Measurements from ENCODE around the gene SRCIN1.
"Not testable (repeated sequence)": the region's sequence is repeated elsewhere in the genome, so short reads cannot be mapped to it uniquely, and the experiment has no call there.

The SRCIN1 gene

GRCh38 chr17:38542286-38542685 is 63.5 kb downstream of the SRCIN1 start:
- DNase-seq = no peak

- DNase-seq = no peak
Observed at GRCh38 chr17:38541281-38541680, 64.5 kb downstream of the SRCIN1 start.

DNA sequence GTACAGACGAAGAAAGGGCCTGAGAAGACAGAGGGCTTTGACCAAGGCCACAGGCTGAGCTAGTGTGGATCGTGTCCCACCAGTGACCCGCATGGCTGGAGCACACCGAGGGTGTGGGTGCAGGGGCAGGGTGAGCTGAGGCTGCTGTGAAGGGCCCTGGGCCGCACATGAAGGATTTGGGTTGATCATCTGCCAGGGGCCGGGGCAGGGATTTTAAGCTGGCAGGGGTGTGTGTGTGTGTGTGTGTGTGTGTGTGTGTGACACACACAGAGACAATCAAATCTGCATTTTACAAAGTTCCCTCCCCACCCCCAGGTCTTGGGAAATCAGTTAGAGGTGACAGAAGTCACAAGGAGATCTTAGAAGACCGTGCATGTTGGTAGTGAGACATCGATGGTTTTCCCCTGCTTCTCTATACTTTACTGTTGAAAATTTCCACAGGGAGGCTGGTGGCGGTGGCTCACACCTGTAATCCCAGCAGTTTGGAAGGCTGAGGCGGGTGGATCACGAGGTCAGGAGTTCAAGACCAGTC is 65.2 kb downstream of the SRCIN1 start:
- DNase-seq = no peak

GRCh38 chr17:38539386-38539785 is 66.4 kb downstream of the SRCIN1 start:
- DNase-seq = no peak

- no peak for DNase-seq
Observed at GRCh38 chr17:38538906-38539305, 66.8 kb downstream of the SRCIN1 start.

DNA sequence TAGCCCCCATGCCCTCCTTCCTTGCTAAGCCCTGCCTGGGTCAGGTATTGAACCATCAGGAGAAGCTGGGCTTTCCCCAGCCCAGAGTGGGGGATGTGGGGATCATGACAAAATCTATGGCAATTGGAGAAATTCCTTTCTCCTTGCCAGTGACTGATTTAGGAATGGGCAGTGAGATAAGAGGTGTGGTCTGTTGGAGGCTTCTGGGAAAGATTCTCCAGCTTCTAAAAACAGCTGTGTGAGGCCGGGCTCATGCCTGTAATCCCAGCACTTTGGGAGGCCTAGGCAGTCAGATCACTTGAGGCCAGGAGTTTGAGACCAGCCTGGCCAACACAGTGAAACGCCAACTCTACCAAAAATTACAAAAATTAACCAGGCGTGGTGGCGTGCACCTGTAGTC is 69.1 kb downstream of the SRCIN1 start:
- DNase-seq = no peak

DNA sequence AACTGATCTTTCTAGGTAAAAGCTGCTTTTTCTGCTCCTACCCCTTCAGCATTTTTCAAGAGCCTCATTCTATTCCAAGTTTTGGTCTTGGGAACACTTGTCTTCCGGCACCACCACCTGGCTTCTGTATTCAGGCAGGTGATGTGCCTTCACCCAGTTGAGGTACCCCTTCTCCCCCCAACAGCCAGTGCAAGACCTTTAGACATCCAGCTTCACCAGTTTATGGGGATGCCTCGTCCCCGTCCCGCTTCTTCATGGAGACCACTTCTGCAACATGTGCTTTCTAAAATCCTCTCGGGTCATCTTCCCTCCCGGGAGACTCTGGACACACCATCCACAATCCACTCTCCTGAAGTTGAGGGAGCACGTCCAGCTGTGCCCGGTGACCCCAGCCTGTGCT is 69.9 kb downstream of the SRCIN1 start:
- no peak for DNase-seq

DNA sequence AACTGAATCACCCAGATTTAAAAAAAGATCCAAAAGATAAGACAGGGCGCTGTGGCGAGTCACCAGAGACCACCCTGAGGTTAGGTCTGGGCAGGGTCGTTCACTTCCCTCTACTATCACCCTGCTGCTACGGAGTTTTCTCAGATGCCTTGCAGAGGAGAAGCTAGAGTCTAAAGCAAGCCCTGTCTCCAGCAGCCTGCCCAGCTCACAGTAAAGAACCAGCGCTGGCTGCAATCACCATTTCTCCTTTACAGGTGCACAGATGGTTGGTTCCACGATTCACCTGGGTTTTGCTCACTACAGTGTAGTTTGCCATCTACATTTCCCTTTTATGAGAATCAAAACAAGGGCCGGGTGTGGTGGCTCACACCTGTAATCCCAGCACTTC is 71.3 kb downstream of the SRCIN1 start:
- no peak for DNase-seq

DNA sequence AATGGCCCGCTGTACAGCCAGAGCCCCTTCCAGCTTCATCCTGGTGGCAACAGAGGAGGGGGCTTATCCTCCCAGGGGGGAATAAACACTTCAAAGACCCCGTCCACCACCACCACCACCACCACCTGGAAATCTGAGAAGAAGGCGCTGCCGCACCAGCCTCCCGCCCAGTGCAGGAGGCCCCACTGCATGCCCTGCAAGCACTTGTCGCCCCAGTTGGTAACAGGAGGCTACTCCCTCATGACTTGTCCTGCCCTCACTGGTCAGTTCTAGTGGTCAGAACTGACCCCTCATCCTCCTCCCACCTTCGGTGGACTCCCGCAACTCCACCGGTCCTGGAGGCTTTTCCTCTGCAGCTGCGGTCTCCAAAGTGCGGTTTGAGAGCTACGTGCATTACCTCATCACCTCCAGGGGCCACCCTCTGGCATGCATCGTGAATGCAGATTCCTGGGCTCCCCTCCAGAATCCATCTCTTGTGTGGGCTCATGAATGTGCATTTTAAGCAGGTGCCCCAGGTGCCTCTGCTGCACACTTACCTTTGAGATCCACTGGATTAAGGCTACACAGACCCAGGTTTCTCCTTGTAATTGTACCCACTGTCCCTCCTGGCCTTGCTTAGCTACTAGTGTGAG is 71.8 kb downstream of the SRCIN1 start:
- no peak for DNase-seq

- DNase-seq = no peak
Observed at GRCh38 chr17:38533241-38533640, 72.5 kb downstream of the SRCIN1 start.

GRCh38 chr17:38532451-38532850 is 73.3 kb downstream of the SRCIN1 start:
- no peak for DNase-seq

- not testable (repeated sequence) for DNase-seq
Observed at GRCh38 chr17:38531761-38532160, 74.0 kb downstream of the SRCIN1 start.

DNA sequence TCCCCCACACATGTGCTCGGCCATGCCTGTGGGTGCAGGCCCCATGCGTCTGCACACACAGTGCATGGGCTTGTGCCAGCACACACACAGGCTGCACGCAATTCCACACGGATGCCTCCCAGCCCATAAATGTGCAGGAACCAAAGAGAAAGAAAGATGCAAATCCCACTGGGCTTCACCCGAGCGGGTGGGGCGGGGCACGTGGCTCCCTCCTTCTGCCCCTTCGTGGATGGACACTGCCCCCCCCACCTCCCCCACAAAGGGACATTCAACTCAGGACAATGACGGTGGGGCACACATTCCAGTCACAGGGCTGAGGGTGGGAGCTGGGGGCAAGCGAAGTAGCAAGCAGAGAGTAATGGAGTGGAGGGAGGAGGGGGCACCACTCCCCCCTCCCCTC is 74.9 kb downstream of the SRCIN1 start:
- DNase-seq = not testable (repeated sequence)

DNA sequence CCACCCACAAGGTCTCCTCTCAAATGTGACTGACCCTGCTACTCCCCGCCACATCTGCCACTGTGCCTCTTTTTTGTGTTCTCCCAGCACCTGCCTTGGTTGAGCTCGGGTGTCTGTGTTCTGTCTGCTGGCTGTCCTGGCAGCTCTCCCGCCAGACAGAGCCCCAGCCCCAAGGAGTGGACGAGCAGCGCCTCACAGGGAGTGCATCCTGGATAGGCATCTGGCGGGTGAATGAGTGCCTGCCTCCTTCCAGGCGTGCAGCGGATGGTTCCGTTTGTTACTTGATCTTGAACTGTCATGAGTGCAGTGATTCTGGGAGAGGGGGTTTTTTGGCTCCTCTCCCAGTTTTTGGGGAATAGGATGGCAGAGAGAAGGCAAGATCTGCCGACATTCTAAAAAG is 77.6 kb downstream of the SRCIN1 start:
- DNase-seq = not testable (repeated sequence)

- DNase-seq = not testable (repeated sequence)
Observed at GRCh38 chr17:38526526-38526925, 79.2 kb downstream of the SRCIN1 start.

GRCh38 chr17:38512473-38513058 is 93.2 kb downstream of the SRCIN1 start:
- no peak for DNase-seq

GRCh38 chr17:38511150-38512108 is 94.3 kb downstream of the SRCIN1 start:
- no peak for DNase-seq

DNA sequence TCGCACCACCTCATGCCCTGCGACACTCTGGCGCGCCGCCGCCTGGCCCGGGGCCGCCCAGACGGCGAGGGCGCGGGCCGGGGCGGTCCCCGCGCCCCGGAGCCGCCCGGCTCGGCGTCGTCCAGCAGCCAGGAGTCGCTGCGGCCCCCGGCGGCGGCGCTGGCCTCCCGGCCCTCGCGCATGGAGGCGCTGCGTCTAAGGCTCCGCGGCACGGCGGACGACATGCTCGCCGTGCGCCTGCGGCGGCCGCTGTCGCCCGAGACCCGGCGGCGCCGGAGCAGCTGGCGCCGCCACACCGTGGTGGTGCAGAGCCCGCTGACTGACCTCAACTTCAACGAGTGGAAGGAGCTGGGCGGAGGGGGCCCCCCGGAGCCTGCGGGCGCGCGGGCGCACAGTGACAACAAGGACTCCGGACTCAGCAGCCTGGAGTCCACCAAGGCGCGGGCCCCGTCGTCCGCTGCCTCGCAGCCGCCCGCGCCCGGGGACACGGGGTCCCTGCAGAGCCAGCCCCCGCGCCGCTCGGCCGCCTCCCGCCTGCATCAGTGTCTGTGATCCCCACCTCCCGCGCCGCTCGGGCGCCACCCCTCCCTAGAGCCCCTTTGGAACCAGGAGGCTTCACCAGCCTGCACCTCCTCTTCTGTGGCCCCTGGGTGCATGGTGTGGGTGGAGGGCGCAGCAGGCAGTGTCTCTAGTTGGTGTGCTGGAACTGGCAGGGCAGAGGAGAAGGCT is 95.2 kb downstream of the SRCIN1 start:
- no peak for DNase-seq

GRCh38 chr17:38509772-38510420 is 95.9 kb downstream of the SRCIN1 start:
- no peak for DNase-seq

DNA sequence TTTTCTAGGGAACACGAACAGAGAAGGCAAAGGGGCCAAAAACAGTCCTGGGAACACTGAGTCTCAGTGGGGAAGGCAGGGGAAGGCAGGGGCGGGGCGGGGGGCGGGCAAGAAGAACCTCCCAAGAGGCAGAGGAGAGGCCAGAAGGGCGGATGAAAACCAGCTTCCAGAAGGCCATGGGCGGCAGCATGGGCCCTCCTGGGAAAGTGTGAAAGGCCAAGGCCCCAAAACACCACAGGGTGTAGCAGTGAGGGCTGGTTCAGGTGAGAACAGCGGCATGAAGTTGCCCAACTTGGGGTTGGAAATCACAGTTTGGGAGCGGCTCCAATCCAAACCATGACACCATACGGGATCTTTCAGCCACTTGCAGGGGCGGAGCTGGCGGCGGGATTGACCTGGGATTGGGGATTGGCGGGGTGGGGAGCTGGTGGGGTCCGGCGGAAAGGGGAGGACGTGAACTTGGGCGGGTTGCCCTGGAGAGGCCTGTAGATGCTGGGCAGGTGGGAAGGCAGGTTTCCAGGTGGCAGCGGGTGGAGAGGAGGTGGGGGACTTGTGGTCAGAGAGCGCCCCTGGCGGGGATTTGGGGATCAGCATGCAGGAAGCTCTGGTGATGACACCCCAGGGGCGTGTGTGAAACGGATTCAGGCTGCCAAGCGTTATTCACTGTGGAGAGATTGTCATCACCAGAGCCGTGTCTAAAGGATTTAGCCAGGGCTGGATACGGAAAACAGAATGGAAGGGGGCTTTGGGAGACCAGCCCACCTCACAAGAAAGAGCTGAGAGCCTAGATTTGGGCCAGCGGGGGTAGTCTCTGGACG is 96.6 kb downstream of the SRCIN1 start:
- DNase-seq = peak; percentile 55

DNA sequence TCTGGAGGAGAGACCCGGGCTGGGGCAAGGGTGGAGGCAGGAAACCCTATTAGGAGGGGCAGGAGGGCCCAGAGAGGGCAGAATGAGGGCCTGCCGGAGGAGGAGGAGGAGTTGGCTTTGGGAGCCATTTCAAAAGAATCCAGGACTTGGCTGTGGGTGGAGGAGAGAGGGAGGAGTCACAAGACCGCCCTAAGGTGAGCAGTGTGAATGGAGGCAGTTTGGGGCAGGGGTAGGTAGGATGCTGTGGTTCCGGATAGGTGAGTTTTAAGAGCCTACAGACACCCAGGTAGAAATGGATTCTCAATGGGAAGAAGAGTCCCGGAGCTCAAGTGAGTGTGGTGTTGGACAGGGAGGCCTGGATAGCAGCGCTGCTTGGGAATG is 97.2 kb downstream of the SRCIN1 start:
- no peak for DNase-seq
